ENCODE measurements around the gene ALG12. TPM values are rescaled to one million over a fixed set of nuclear protein-coding genes. Genes with fewer than 3 reads are reported as not detected.
A peak's percentile ranks its signal among the peaks of the same experiment; 100 is the strongest.

The ALG12 gene
- total and polyA plus RNA-seq, 2 of the 4 experiments (the other 2 are of a cell fraction) = 7.2 to 10.9 TPM

GRCh38 chr22:49935561-49935960 lies 17.3 kb upstream of the ALG12 start:
- no peak overlapping the region for H2BK20ac ChIP-seq (ENCODE audit: low read depth, low read length)
- no peak overlapping the region for H3K14ac ChIP-seq (replicated peaks; ENCODE audit: low read depth, low read length)
- no peaks in the 10 kb centered on the region for H3K9me3 ChIP-seq (ENCODE audit: control insufficient read depth, insufficient read depth, low read length)
- no peak overlapping the region for H3K18ac ChIP-seq (ENCODE audit: low read depth, low read length)
- WGBS, 2 experiments (ENCODE audit: extremely low coverage in 2 of 2, insufficient read length in 1 of 2) = no CpG with 5 or more reads among the region's 16 CpGs
- intact Hi-C loops (cut with micrococcal nuclease) = no loop called here
- H3K27me3 ChIP-seq (ENCODE audit: control insufficient read depth, insufficient read depth, low read length) = no peaks in the 10 kb centered on the region
- no peaks in the 10 kb centered on the region for H3K9me1 ChIP-seq (ENCODE audit: insufficient read depth, low read length)
- CTCF ChIA-PET = no interaction called here
- H4K5ac ChIP-seq (ENCODE audit: low read depth, low read length) = no peak overlapping the region
- no peaks in the 10 kb centered on the region for H4K20me1 ChIP-seq (ENCODE audit: insufficient read depth, low read length)
- H2BK15ac ChIP-seq (ENCODE audit: low read depth, low read length) = no peak overlapping the region
- dilution Hi-C loops (cut with HindIII; ENCODE audit: low sequenced_read_pairs, unreplicated experiment) = no loop called here
- no peak overlapping the region for H3K27ac ChIP-seq (ENCODE audit: insufficient read depth, low read length)
- no peak overlapping the region for H2BK5ac ChIP-seq (ENCODE audit: low read depth, low read length, poor library complexity, severe bottlenecking)
- in situ Hi-C loops (cut with MboI; ENCODE audit: low sequenced_read_pairs) = no loop called here
- ATAC-seq (ENCODE audit: low read depth) (no peak), DNase-seq (no peak)
- H4K91ac ChIP-seq (ENCODE audit: insufficient read depth, low read depth, low read length) = peak overlapping the region; percentile 62; the same call in 1 of the 2 replicates
- POLR2A ChIA-PET (ENCODE audit: unreplicated experiment) = no interaction called here
- H2AFZ ChIP-seq (replicated peaks; ENCODE audit: low read length, poor library complexity) = no peak overlapping the region
- H3K4me1 ChIP-seq (ENCODE audit: control insufficient read depth, insufficient read depth, low read length) = peaks cover 15% of the 10 kb centered on the region
- no TSS peak for BruUV-seq (replicated peaks)
- no peak overlapping the region for H3K4me2 ChIP-seq (ENCODE audit: low read depth, low read length)
- H3K4ac ChIP-seq (ENCODE audit: low read depth, low read length) = no peak overlapping the region; the same call in 1 of the 2 replicates
- H2AK5ac ChIP-seq (ENCODE audit: low read depth, low read length) = no peak overlapping the region
- no peaks in the 10 kb centered on the region for H3K36me3 ChIP-seq (ENCODE audit: control insufficient read depth, insufficient read depth, low read length)
- no peak overlapping the region for H2BK120ac ChIP-seq (ENCODE audit: low read depth, low read length)
- TF ChIP-seq POLR2A (IDR thresholded peaks at IDR 0.05; ENCODE audit: low read depth, low read length) (no peak), USF2 (IDR thresholded peaks at IDR 0.05; ENCODE audit: low read depth, low read length) (no peak), MAFK (IDR thresholded peaks at IDR 0.05; ENCODE audit: low read depth, low read length) (no peak), CEBPB (IDR thresholded peaks at IDR 0.05; ENCODE audit: low read depth, low read length) (no peak), RCOR1 (IDR thresholded peaks at IDR 0.05; ENCODE audit: insufficient replicate concordance, low read length) (no peak), RFX5 (IDR thresholded peaks at IDR 0.05; ENCODE audit: low read depth, low read length) (no peak), MXI1 (IDR thresholded peaks at IDR 0.05; ENCODE audit: borderline replicate concordance, low read depth, low read length) (no peak), CHD1 (IDR thresholded peaks at IDR 0.05; ENCODE audit: low read depth, low read length) (no peak), SMC3 (IDR thresholded peaks at IDR 0.05; ENCODE audit: low read depth, low read length) (no peak), RAD21 (IDR thresholded peaks at IDR 0.05; ENCODE audit: low read length) (no peak), FOS (IDR thresholded peaks at IDR 0.05; ENCODE audit: low read depth, low read length) (no peak), MAZ (IDR thresholded peaks at IDR 0.05; ENCODE audit: borderline replicate concordance, low read depth, low read length) (no peak), BHLHE40 (IDR thresholded peaks at IDR 0.05; ENCODE audit: low read depth, low read length) (no peak), NFE2L2 (IDR thresholded peaks at IDR 0.05; ENCODE audit: low read depth, low read length) (no peak)
- TF ChIP-seq, protein P1, sequence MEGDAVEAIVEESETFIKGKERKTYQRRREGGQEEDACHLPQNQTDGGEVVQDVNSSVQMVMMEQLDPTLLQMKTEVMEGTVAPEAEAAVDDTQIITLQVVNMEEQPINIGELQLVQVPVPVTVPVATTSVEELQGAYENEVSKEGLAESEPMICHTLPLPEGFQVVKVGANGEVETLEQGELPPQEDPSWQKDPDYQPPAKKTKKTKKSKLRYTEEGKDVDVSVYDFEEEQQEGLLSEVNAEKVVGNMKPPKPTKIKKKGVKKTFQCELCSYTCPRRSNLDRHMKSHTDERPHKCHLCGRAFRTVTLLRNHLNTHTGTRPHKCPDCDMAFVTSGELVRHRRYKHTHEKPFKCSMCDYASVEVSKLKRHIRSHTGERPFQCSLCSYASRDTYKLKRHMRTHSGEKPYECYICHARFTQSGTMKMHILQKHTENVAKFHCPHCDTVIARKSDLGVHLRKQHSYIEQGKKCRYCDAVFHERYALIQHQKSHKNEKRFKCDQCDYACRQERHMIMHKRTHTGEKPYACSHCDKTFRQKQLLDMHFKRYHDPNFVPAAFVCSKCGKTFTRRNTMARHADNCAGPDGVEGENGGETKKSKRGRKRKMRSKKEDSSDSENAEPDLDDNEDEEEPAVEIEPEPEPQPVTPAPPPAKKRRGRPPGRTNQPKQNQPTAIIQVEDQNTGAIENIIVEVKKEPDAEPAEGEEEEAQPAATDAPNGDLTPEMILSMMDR (conservative IDR thresholded peaks at IDR 0.05; ENCODE audit: low read depth, low read length) = no peak
- TF ChIP-seq, protein P2, sequence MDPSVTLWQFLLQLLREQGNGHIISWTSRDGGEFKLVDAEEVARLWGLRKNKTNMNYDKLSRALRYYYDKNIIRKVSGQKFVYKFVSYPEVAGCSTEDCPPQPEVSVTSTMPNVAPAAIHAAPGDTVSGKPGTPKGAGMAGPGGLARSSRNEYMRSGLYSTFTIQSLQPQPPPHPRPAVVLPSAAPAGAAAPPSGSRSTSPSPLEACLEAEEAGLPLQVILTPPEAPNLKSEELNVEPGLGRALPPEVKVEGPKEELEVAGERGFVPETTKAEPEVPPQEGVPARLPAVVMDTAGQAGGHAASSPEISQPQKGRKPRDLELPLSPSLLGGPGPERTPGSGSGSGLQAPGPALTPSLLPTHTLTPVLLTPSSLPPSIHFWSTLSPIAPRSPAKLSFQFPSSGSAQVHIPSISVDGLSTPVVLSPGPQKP (IDR thresholded peaks at IDR 0.05; ENCODE audit: borderline replicate concordance, low read depth, low read length) = no peak
- H4K8ac ChIP-seq (ENCODE audit: low read depth in 2 of 2, low read length in 2 of 2) = no peak overlapping the region
- H3K56ac ChIP-seq (ENCODE audit: extremely low read depth, insufficient read depth, low read length) = no peak overlapping the region
- H3K79me1 ChIP-seq (ENCODE audit: low read depth in 1 of 2, low read length in 2 of 2) = peaks cover 0 to 3% of the 10 kb centered on the region in 2 experiments; a peak in 1 of 4 replicates
- H3K23ac ChIP-seq (ENCODE audit: low read depth, low read length) = no peak overlapping the region
- H3K4me3 ChIP-seq (ENCODE audit: insufficient read depth, low read depth, low read length) = no peak overlapping the region
- H2AK9ac ChIP-seq (replicated peaks; ENCODE audit: low read depth, low read length, poor library complexity) = no peak overlapping the region
- 0 out of 2 replicates have a peak overlapping the region, but pooled peaks have one; percentile 36 for H3K9ac ChIP-seq (ENCODE audit: low read depth, low read length)

Measured in IMR-90 (cell line).